Kidney glomerular epithelial cell (primary cell): ENCODE results near the gene CPLX4.

Source experiments
- DNase-seq: peaks from one replicate; lab custom pipeline; 2025; lab: John Stamatoyannopoulos, UW

CPLX4 gene, protein sequence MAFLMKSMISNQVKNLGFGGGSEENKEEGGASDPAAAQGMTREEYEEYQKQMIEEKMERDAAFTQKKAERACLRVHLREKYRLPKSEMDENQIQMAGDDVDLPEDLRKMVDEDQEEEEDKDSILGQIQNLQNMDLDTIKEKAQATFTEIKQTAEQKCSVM

DNA sequence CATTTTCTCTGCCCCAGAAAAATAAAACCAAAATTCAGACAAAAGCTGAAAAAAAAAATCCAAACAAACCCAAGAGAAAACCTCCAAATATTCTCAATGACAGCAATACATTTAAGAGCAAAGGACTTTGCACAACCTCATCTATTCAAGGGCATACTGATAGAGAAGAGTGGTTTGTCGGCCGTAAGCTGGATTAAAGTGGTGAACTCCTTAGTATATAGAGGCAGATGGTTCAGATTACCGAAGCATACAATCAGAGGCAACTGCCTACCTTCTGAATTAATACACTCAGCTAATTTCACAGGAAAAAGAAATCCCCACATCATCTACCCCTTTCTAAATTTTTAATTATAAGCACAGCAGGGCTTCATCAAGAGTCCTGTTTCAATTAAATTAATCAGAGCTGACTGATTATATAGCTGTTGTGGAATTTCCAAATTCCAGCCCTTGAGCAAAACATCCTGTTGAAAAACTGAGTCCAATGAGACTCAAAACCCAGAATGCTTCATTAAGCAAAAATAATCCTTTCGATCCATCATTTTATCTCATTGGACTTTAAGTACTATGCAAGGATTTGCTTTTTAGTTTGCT lies at the start of gene CPLX4:
TSS of gene CPLX4 (minus strand) at position 190 of the 591 bp plus-strand sequence. CDS start at position 3, 187 bp downstream.
- no peak for DNase-seq

DNA sequence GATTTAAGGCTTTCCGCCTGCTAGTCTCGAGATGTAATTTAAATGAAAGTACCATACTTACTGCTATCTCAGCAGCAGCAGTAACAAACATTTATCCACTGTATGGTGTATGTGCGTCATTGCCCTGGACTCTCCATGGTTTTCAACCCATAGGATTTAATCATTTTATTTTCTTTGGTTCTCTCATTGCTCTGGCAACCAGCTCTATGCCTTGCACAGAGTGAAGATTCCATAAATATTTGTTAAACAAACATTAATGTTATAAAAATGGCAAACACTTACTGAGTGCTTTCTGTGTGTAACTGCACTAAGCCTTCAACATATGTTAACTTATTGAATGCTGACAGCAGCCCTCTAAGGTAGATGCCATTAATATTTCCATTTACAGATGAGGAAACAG lies 41.9 kb upstream of the CPLX4 start:
- no peak for DNase-seq

GRCh38 chr18:59359576-59359952 lies 41.1 kb upstream of the CPLX4 start:
- DNase-seq, result no peak

GRCh38 chr18:59358712-59359575 lies 40.5 kb upstream of the CPLX4 start, which contains the start of gene LMAN1:
LMAN1 (minus strand) TSS chr18:59359265; CDS start chr18:59359244, 21 bp downstream.
- DNase-seq, result peak; percentile 77

DNA sequence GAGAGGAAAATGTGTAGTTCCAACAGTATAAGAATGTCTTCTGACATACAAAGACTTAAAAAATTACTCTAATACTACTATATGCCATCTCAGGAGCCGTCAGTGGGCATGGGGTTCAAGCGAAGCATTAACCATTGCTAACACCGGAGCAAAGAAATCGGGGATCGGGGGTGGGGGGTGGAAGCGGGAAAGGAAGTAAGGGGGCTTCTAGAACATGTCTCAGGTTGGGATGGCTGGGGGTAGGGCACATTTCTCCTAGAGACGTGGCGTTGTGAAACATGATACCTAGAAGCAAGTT lies 39.9 kb upstream of the CPLX4 start:
- DNase-seq, result no peak

- DNase-seq, result peak; percentile 60
These were observed 39.5 kb upstream of the CPLX4 start for GRCh38 chr18:59357928-59358327.

DNA sequence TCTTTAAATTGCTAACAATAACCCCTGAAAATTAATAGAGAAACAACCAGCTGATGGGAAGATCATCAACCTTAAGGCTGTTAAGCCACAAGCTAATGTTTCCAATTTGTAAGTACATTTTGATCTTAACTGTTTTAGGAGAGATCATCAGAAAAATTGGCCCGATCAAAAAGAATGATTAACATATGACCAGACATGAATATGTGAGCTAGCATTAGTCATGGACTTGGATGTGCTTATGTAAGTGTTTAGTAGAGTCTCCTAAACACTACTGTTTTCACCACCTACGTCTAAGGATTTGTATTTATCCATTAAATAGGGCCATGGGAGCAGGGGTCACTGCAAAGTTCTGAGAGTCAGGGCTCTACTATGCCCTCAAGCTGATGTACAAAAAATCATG lies 36.3 kb upstream of the CPLX4 start:
- no peak for DNase-seq

DNA sequence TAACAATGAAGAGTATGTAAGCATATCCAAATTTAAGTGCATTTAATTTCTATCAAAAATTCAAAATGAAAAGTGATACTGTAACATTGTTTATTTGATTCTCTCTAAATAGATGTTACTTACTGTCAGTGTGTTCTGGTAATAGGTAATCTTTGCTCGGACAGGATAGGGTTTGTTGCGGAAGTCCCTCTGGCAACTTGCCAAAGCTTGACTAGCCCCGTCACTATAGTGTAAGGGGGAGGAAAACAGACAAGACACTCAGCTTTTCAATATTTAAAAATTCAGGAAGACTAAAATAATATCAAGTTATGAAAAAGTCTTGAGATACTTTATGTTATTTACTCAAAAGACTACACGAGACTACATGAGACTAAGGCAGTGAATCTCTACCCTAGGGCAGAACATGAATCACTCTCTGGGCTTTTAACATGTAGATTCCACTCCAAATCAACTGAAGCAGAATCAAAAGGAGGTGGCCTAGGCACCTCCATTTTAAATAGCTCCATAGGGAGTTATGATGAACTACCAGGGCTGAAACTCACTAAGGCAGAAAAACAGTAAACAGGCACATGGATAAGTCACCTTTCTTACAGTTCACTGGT lies 34.7 kb upstream of the CPLX4 start:
- no peak for DNase-seq

- DNase-seq, result no peak
These were observed 33.9 kb upstream of the CPLX4 start for GRCh38 chr18:59352250-59352855.

DNA sequence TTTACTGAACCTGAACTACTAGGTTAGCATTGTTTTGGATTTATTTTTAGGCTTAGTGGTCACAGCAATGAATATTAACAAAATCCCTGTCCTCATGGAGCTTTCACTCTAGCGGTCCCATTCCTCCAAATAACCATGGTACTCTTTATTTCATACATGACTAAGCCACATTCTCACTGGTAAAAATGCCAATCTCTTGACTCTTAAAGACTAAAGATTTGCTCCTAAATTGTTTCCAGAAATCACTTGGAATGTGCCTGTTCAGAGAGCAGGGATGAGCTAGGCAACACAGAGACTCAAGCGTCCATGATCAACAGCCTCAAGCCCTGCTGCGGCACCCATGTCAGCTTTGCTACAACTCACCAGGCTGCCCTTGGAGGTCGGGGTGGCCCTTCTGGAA lies 27.1 kb upstream of the CPLX4 start:
- DNase-seq, result no peak

DNA sequence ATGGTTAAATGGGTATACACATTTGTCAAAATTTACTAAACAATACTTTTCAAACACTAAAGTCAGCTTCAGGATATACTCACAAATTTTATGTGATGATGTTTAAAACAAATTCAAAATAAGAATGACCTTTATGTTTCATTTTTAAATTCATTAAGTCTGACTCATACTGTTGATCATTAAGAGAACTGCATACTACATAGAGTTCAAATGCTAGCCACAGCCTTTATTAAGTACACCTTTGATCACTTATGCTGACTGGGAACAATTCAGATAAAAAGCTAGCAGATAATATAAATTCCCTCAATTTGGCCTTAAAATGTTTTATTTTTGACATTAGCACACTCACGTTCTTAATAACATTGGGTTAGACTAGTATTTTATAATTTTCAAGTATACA lies 26.5 kb upstream of the CPLX4 start:
- DNase-seq, result no peak

GRCh38 chr18:59343926-59344325 lies 25.5 kb upstream of the CPLX4 start:
- DNase-seq, result no peak

GRCh38 chr18:59340817-59341216 lies 22.4 kb upstream of the CPLX4 start:
- no peak for DNase-seq

GRCh38 chr18:59340312-59340711 lies 21.9 kb upstream of the CPLX4 start:
- DNase-seq, result no peak

DNA sequence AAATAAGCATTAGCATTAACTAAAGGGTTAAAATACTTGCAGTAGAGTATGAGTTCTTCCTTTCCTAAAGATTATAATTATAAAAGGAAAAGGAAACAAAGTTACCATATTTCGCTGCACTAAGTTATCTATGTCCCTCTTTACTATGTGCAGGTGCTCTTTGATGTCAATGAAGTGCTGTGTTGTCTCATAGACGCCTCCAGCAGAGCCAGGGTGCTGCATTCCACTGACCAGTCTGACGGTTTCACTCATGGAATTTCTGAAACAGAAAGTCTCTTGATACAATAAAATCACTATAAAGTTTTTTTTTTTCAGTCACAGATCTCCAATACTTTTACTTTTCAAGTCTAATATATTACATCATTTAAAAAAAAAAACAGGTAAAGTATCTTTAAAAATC lies 14.5 kb upstream of the CPLX4 start:
- DNase-seq, result no peak

GRCh38 chr18:59328683-59329082 lies 10.2 kb upstream of the CPLX4 start:
- no peak for DNase-seq

GRCh38 chr18:59325965-59326364 lies 7.5 kb upstream of the CPLX4 start:
- no peak for DNase-seq

- no peak for DNase-seq
These were observed 6.1 kb upstream of the CPLX4 start for GRCh38 chr18:59324623-59324971.

DNA sequence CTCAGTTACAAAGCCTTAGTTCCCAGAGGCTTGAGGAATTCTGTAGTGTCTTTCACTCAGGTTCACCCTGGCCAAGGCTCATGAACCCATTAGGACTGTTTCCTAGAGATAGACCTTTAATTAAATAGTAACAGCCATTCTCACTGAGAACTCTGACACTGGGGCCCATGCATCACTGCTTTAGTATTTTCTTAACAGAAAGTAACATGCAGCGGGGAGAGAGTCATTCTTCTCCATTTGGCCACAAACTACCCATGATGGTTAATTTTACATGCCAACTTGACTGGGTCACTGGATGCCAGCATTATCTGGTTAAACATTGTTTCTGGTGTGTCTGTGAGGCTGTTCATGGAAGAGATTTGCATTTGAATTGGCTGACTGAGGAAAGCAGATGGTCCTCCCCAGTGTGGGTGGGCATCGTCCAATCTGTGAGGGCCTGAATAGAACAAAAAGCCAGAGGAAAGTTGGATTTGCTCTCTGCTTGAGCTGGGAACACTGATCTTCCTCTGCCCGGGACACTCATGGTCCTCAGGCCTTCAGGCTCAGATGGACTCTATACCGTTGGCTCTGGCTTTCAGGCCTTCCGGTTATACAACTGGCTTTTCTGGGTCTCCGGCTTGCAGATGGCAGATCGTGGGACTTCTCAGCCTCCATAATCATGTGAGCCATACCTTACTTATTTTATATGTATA lies 5.6 kb upstream of the CPLX4 start:
- peak; percentile 89 for DNase-seq

- no peak for DNase-seq
These were observed 6.8 kb downstream of the CPLX4 start for GRCh38 chr18:59311631-59312030.

DNA sequence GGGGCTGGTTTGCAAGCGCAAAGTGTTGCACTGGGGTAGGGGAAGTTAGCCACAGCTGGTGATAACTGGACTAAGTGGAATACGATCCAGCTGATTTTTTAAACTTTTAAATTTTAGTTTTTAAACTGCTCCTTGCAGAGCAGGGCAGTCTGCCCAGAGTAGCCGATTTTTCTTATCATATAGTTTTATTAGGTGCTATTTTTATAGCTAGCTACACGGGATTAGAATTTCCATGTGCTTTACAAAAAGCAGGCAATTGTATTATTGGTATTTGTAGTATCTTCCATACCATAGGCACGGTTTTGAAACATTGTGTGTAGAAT lies 9.6 kb downstream of the CPLX4 start:
- no peak for DNase-seq

DNA sequence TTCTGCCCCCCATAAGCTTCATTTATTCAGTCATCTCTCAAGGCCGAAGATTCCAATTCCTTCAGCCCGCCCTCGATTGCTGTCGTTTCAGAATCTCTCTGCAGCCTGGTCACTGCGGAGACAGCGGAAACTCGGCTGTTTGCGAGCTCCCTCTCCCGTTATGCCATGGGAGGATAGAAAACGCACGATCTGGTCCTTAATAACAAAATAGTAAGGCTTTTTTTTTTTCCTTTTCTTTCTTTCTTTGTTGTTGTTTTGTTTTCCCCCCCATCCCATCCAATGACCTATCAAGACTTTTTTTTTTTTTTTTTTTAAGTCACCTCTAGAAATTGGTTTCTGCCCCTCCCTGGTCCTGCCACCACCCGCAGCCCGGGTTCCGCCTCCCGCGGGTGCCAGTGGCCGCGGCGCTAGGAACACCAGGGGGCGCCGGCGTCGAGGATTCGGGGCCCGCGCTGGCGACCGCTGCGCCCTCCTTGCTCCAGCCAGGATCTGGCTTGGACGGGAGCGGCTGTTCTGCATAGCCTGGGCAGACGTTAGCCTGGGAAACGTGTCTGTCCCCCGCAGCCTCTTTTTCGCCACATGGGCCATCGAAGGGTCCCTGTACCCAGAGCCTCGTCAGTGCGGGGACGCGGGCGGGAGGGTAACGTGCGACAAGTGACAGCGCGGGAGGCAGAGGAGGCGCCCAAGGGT lies 10.1 kb downstream of the CPLX4 start:
- DNase-seq, result peak; percentile 25
